Measurements from ENCODE around the gene RGS6.
"Not testable (repeated sequence)": the region's sequence is repeated elsewhere in the genome, so short reads cannot be mapped to it uniquely, and the experiment has no call there.

Gene RGS6

GRCh38 chr14:71932229-71932981 is at the start of gene RGS6:
RGS6 (plus strand) TSS chr14:71932429.
- DNase-seq, result no peak

- no peak for DNase-seq
These were observed 49.1 kb upstream of the RGS6 start for GRCh38 chr14:71883094-71883493.

GRCh38 chr14:71885301-71885700 is 46.9 kb upstream of the RGS6 start:
- no peak for DNase-seq

DNA sequence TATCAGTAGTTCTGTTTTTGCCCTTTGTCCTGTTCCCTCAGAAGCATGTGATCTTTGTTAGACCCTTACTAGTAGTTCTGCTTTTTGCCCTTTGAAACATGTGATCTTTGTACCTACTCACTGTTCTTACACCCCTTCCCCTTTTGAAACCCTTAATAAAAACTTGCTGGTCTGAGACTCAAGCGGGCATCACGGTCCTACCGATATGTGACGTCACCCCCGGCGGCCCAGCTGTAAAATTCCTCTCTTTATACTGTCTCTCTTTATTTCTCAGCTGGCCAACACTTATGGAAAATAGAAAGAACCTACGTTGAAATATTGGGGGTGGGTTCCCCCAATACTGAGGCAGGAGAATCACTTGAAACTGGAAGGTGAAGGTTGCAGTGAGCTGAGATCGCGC is 44.4 kb upstream of the RGS6 start:
- not testable (repeated sequence) for DNase-seq

GRCh38 chr14:71890541-71890940 is 41.7 kb upstream of the RGS6 start:
- DNase-seq, result no peak

- no peak for DNase-seq
These were observed 41.0 kb upstream of the RGS6 start for GRCh38 chr14:71891185-71891584.

- DNase-seq, result no peak
These were observed 40.3 kb upstream of the RGS6 start for GRCh38 chr14:71891970-71892369.

GRCh38 chr14:71905031-71905430 is 27.2 kb upstream of the RGS6 start:
- no peak for DNase-seq

- no peak for DNase-seq
These were observed 26.4 kb upstream of the RGS6 start for GRCh38 chr14:71905860-71906259.

DNA sequence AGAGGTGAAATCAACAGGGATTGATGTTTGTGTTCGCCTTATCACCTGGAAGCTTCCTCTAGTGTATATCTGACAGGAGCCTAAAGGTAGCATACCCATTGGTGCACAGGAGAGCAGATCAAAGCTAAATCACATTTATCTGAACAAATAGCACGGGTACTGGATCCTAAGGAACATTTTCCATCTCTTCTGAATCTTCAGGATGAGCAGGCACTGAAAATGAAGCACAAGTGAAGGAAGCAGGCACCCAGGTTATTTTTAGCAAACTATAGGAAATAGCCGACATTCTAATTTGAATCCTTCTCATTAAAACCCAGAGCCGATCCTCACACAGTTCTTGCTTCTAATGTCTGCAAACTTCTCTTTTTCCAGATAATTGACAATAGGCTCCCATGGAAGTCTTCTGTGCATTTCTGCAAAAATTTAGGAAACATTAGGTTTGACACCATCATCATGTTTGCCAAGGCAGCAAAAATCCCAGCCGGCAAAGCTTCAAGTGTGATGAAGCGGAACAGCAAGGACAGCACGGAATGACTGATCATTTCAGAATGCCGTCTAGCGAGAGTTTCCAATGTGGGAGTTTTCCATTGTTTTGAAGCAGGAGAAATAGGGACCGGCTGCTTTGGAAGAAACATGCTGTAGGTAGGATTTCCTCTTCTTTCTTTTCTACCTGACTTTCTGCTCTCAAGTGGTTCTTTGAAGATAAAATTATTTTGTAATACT is 24.3 kb upstream of the RGS6 start:
- no peak for DNase-seq

GRCh38 chr14:71911669-71912068 is 20.6 kb upstream of the RGS6 start:
- DNase-seq, result no peak

- no peak for DNase-seq
These were observed 18.9 kb upstream of the RGS6 start for GRCh38 chr14:71913342-71913741.

DNA sequence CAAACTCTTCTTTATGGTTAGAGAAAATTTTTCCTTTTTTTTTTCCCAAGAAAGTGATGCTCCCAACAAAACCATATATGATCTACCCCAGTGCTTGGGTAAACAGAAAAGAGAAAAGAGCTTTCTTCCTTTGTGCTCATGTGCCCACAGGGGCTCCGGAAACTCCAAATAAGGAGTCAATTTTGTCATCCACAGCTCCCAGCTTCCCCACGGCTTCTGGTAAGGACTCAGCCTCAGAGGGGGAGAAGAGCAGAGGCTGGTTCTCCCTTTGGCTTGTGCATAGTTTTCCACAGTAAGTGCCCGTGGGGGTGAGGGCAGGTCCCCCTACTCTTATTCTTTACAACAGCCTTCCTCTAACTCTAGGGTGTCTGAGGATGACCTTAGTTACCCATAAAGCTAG is 13.3 kb upstream of the RGS6 start:
- no peak for DNase-seq

DNA sequence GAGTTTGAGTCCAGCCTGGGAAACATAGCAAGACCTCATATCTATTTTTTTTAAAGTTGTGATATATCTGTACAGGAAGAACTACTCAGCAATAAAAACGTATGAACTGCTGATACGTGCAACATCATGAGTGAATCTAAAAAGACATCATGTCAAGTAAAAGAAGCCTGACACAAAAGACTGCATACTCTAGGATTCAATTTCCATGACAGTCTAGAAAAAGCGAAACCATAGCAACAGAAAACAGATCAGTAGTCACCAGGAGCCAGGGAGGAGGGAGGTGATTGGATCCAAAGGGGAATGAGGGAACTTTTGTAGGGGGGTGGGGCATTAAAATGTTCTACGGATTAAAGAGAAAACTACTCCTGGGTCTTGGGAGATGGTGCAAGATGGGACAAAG is 8.7 kb upstream of the RGS6 start:
- no peak for DNase-seq

DNA sequence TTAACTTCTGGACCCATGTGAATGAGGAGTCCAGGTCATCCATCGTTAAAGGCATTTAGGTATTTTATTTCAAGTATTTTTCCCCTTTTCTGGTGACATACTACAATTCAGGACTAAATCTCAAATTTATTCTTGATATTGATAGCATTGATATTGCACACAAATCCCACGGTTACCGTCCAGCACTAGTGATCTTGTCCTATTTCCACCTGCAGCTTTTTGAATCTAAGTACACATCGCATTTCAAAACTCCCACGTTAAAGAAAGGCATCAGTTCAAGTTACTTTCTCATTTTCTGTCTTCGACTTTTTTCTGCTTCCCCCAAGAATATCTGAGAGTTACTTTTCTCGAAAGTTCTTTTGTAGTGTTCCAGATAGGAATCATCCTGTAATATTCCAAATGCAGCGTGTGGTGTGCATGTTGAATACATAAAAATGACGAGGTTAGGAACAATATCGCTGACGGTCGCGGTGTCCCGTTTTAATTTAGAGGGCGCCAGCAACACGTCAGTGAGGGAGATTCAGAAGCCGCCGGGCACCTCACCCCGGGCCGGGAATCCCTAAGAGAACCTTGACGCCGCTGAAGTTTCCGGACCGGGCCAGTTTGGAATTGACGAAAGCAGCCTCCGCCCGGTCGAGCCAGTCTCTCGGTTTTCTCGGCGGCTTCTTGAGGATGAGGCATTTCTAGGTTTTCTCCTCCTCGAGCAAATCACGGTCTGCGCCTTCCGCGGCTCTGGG is 569 bp upstream of the RGS6 start:
- no peak for DNase-seq

DNA sequence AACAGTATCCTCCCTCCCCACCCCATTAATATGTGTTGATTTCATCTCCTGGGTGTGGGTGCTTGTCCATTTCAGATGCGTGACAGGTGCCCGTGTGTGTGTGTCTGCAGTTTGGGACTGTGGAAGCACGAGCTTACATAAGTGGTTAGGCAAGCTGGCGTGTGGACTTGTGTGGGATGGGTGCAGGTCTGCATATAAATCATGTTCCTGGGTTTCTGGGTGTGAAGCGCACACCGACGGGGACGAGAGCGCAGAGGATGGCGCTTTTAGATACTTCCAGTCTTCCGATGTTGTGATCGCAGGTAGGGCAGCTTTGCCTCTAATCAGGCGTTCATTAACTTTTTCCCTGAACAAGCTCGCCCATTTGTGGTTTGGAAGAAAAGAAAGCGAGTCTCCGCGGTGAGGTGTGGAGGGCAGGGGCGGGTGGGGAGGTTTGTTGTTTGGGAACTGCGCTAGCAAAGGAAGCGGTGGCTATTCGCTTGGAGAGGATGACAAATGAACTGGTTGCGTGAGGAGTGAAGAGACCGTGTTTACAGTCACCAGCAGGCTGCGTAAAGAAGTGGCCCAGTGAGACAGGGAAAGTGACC is 865 bp downstream of the RGS6 start:
- DNase-seq, result no peak

GRCh38 chr14:71938273-71938672 is 6.0 kb downstream of the RGS6 start:
- DNase-seq, result not testable (repeated sequence)

- not testable (repeated sequence) for DNase-seq
These were observed 7.1 kb downstream of the RGS6 start for GRCh38 chr14:71939344-71939743.

DNA sequence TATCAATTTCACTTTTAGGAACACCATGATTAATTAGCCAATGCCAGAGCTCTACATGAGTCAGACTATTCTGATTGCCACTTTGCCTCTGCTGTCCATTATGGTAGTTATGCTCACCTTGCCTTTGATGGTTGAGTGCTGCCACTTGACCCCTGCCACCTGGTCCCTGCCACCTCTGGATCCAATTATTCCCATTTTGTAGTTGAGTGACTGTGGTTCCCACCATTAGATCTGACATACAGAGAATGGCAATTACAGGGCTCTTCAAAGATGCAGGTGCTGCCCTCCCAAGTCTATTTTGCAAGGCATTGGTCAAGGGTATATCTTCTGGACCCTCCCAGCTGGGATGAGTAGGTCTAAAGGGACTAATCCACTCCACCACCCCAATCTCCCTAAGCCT is 8.3 kb downstream of the RGS6 start:
- DNase-seq, result not testable (repeated sequence)

DNA sequence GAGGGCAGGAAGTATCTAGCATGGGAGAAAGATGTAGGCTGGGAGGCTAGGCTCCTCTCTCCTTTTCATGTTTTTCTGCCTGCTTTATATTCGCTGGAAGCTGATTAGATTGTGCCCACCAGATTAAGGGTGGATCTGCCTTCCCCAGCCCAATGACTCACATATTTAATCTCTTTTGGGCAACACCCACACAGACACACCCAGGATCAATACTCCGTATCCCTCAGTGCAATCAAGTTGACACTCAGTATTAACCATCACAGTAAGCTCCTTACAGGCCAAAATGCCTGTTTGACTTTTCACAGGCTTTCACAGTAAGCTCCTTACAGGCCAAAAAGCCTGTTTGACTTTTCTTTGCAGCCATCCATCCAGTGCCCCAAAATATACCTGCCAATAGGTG is 9.4 kb downstream of the RGS6 start:
- DNase-seq, result not testable (repeated sequence)

DNA sequence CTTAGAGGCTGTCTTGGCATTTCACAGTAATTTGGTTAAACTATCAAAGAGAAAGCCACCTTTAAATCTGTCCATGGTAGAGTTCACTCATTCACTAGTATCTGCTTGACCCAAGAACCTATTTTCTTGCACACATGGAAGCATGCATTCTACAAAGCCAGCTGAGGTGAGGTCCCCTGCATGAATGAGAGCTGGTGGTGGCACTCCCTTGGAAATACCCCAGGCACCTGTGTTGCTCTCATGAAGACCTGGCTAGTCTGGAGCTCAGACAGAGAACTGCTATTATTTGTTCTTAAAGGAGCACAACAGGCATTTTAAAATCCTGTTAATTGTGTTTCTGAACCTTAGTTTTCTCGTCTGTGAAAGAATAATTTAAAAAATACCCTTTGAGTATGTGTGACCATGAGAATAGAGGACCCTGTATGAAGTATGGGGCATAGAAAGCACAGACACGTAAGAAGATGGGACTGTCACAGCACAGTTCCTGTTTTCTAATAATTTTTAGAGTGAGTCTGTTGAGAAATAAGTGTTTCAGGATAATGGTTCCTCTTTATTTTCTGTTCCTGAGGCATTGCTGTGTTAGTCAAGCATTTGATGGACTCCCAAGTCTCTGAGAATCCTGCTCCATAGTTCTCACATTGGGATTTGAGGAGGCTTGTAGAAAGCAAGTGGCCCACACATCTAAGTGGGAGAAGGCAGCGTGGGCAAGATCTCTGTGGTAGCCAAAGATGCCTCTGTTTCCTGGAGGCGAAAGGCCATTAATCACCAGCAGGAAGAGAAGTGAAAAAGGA is 10.9 kb downstream of the RGS6 start:
- no peak for DNase-seq

DNA sequence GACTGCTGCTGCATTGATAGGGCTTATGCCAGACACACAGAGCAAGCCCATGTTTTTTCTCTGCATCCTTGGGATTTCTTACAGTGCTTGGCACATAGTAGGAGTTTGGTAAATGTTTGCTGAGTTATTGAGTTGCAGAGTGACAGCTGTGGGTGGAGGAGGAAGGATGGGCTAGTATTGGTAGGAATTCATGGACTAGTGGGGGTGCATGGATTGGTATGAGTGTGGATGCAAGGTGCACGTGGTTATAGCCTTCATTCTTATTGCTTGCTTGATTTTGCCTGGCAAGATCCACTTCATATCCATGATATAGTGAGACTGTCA is 11.4 kb downstream of the RGS6 start:
- DNase-seq, result no peak
